ENCODE results near the gene HECTD4. TPM values are rescaled to one million over a fixed set of nuclear protein-coding genes. Genes with fewer than 3 reads are reported as not detected.
"Not testable (repeated sequence)": the region's sequence is repeated elsewhere in the genome, so short reads cannot be mapped to it uniquely, and the experiment has no call there.

Gene HECTD4
- total RNA-seq, 1 experiment from 2014 or later: 9.8 TPM

GRCh38 chr12:112418273-112418607 is 36.0 kb upstream of the HECTD4 start:
- peak overlapping the region; percentile 93 for H3K27ac ChIP-seq
- H3K4me1 ChIP-seq (replicated peaks): peaks cover 25% of the 10 kb centered on the region
- DNase-seq (ENCODE audit: low read depth in 1 of 2, low spot score in 2 of 2): no peak
- peaks cover 26% of the 10 kb centered on the region for H3K36me3 ChIP-seq
- peak overlapping the region; percentile 94 for H3K4me3 ChIP-seq
- no peaks in the 10 kb centered on the region for H3K9me3 ChIP-seq (replicated peaks)
- no peaks in the 10 kb centered on the region for H3K27me3 ChIP-seq (replicated peaks)

- H3K9me3 ChIP-seq (replicated peaks); H3K4me3 ChIP-seq; H3K27me3 ChIP-seq (replicated peaks); H3K27ac ChIP-seq; DNase-seq (ENCODE audit: low read depth in 1 of 2, low spot score in 2 of 2): not testable (repeated sequence)
- Histone ChIP-seq H3K4me1 (replicated peaks) (peaks cover 11% of the 10 kb centered on the region), H3K36me3 (peaks cover 15% of the 10 kb centered on the region)
Observed at GRCh38 chr12:112415457-112415856, 33.2 kb upstream of the HECTD4 start.

GRCh38 chr12:112413855-112414625 is 31.8 kb upstream of the HECTD4 start:
- peaks cover 5% of the 10 kb centered on the region; the same call in 1 of the 2 replicates for H3K4me1 ChIP-seq (replicated peaks)
- H3K36me3 ChIP-seq: peaks cover 6% of the 10 kb centered on the region
- H3K9me3 ChIP-seq (replicated peaks): no peaks in the 10 kb centered on the region
- no peak overlapping the region for H3K4me3 ChIP-seq
- DNase-seq (ENCODE audit: low read depth in 1 of 2, low spot score in 2 of 2): no peak
- H3K27ac ChIP-seq: no peak overlapping the region
- H3K27me3 ChIP-seq (replicated peaks): no peaks in the 10 kb centered on the region

GRCh38 chr12:112409906-112410244 is 27.6 kb upstream of the HECTD4 start:
- Histone ChIP-seq H3K4me1 (replicated peaks) (peaks cover 7% of the 10 kb centered on the region), H3K9me3 (replicated peaks) (no peaks in the 10 kb centered on the region), H3K36me3 (peaks cover 40% of the 10 kb centered on the region), H3K27ac (no peak overlapping the region), H3K4me3 (peak overlapping the region; percentile 64), H3K27me3 (replicated peaks) (no peaks in the 10 kb centered on the region)
- DNase-seq (ENCODE audit: low read depth in 1 of 2, low spot score in 2 of 2): no peak

GRCh38 chr12:112409064-112409905 is 27.1 kb upstream of the HECTD4 start, which contains the start of gene RPL6:
RPL6 (minus strand) TSS chr12:112409605; CDS start chr12:112408656, 949 bp downstream.
- Histone ChIP-seq H3K4me1 (replicated peaks) (peaks cover 7% of the 10 kb centered on the region), H3K27me3 (replicated peaks) (no peaks in the 10 kb centered on the region), H3K27ac (peak within 1 kb of the TSS; percentile 78), H3K36me3 (peaks cover 46% of the 10 kb centered on the region), H3K9me3 (replicated peaks) (no peaks in the 10 kb centered on the region), H3K4me3 (peak within 1 kb of the TSS; percentile 64)
- DNase-seq (ENCODE audit: low read depth in 1 of 2, low spot score in 2 of 2): peak; percentile 85 to 88

- H3K9me3 ChIP-seq (replicated peaks): no peaks in the 10 kb centered on the region
- H3K27me3 ChIP-seq (replicated peaks): no peaks in the 10 kb centered on the region
- H3K4me3 ChIP-seq: peak overlapping the region; percentile 64
- H3K27ac ChIP-seq: peak overlapping the region; percentile 78
- no peak for DNase-seq (ENCODE audit: low read depth in 1 of 2, low spot score in 2 of 2)
- peaks cover 50% of the 10 kb centered on the region for H3K36me3 ChIP-seq
- peaks cover 7% of the 10 kb centered on the region for H3K4me1 ChIP-seq (replicated peaks)
Observed at GRCh38 chr12:112408621-112409020, 26.4 kb upstream of the HECTD4 start.

GRCh38 chr12:112407683-112408082 is 25.5 kb upstream of the HECTD4 start:
- H3K9me3 ChIP-seq (replicated peaks); H3K4me1 ChIP-seq (replicated peaks); H3K4me3 ChIP-seq; H3K27me3 ChIP-seq (replicated peaks); H3K27ac ChIP-seq; DNase-seq (ENCODE audit: low read depth in 1 of 2, low spot score in 2 of 2): not testable (repeated sequence)
- H3K36me3 ChIP-seq: peaks cover 50% of the 10 kb centered on the region

- Histone ChIP-seq H3K4me1 (replicated peaks) (peaks cover 7% of the 10 kb centered on the region), H3K9me3 (replicated peaks) (no peaks in the 10 kb centered on the region), H3K27ac (no peak overlapping the region), H3K27me3 (replicated peaks) (no peaks in the 10 kb centered on the region), H3K4me3 (no peak overlapping the region), H3K36me3 (peaks cover 50% of the 10 kb centered on the region)
- no peak for DNase-seq (ENCODE audit: low read depth in 1 of 2, low spot score in 2 of 2)
Observed at GRCh38 chr12:112406519-112407488, 24.6 kb upstream of the HECTD4 start.

- Histone ChIP-seq H3K9me3 (replicated peaks) (no peaks in the 10 kb centered on the region), H3K4me3 (no peak overlapping the region), H3K27me3 (replicated peaks) (no peaks in the 10 kb centered on the region), H3K27ac (no peak overlapping the region), H3K4me1 (replicated peaks) (no peaks in the 10 kb centered on the region), H3K36me3 (peaks cover 32% of the 10 kb centered on the region)
- DNase-seq (ENCODE audit: low read depth in 1 of 2, low spot score in 2 of 2): no peak
Observed at GRCh38 chr12:112401903-112402498, 19.8 kb upstream of the HECTD4 start.

GRCh38 chr12:112401054-112401453 is 18.8 kb upstream of the HECTD4 start:
- no peaks in the 10 kb centered on the region for H3K4me1 ChIP-seq (replicated peaks)
- H3K36me3 ChIP-seq: peaks cover 22% of the 10 kb centered on the region
- no peak for DNase-seq (ENCODE audit: low read depth in 1 of 2, low spot score in 2 of 2)
- no peak overlapping the region for H3K4me3 ChIP-seq
- H3K27ac ChIP-seq: no peak overlapping the region
- H3K9me3 ChIP-seq (replicated peaks): no peaks in the 10 kb centered on the region
- no peaks in the 10 kb centered on the region for H3K27me3 ChIP-seq (replicated peaks)

- H3K4me1 ChIP-seq (replicated peaks): no peaks in the 10 kb centered on the region
- no peak overlapping the region for H3K4me3 ChIP-seq
- no peaks in the 10 kb centered on the region for H3K36me3 ChIP-seq
- H3K27me3 ChIP-seq (replicated peaks): no peaks in the 10 kb centered on the region
- H3K27ac ChIP-seq: no peak overlapping the region
- no peak for DNase-seq (ENCODE audit: low read depth in 1 of 2, low spot score in 2 of 2)
- H3K9me3 ChIP-seq (replicated peaks): no peaks in the 10 kb centered on the region
Observed at GRCh38 chr12:112393328-112393727, 11.1 kb upstream of the HECTD4 start.

- not testable (repeated sequence) for H3K27ac ChIP-seq
Observed at GRCh38 chr12:112389922-112390654, 7.9 kb upstream of the HECTD4 start.

More at GRCh38 chr12:112389922-112390654, 7.9 kb upstream of the HECTD4 start:
- not testable (repeated sequence) for H3K36me3 ChIP-seq; H3K4me3 ChIP-seq; H3K9me3 ChIP-seq (replicated peaks); H3K4me1 ChIP-seq (replicated peaks); H3K27me3 ChIP-seq (replicated peaks); DNase-seq (ENCODE audit: low read depth in 1 of 2, low spot score in 2 of 2)
